ENCODE data around the gene PEA15.
A peak's percentile ranks its signal among the peaks of the same experiment; 100 is the strongest.

PEA15 gene

GRCh38 chr1:160158031-160158430 is 47.2 kb upstream of the PEA15 start:
- no peaks in the 10 kb centered on the region for H3K27me3 ChIP-seq (ENCODE audit: insufficient read depth, poor library complexity, severe bottlenecking)
- H3K4me3 ChIP-seq (replicated peaks; ENCODE audit: insufficient read depth, low read length), result no peak overlapping the region
- TF ChIP-seq POLR2AphosphoS5 (IDR thresholded peaks at IDR 0.05; ENCODE audit: low read depth) (no peak), REST (IDR thresholded peaks at IDR 0.05; ENCODE audit: insufficient replicate concordance, low read depth) (no peak), SPI1 (IDR thresholded peaks at IDR 0.05; ENCODE audit: borderline replicate concordance, low read depth) (no peak), CTCF (IDR thresholded peaks at IDR 0.05; ENCODE audit: insufficient read depth, low read length) (no peak), GABPA (IDR thresholded peaks at IDR 0.05; ENCODE audit: low read depth) (no peak)
- DNase-seq (ENCODE audit: low read depth in 1 of 2, low spot score in 1 of 2), result no peak
- H3K27ac ChIP-seq (replicated peaks), result no peak overlapping the region

GRCh38 chr1:160158534-160158933 is 46.6 kb upstream of the PEA15 start:
- H3K27me3 ChIP-seq (ENCODE audit: insufficient read depth, poor library complexity, severe bottlenecking), result no peaks in the 10 kb centered on the region
- DNase-seq (ENCODE audit: low read depth in 1 of 2, low spot score in 1 of 2), result no peak
- TF ChIP-seq REST (IDR thresholded peaks at IDR 0.05; ENCODE audit: insufficient replicate concordance, low read depth) (no peak), GABPA (IDR thresholded peaks at IDR 0.05; ENCODE audit: low read depth) (no peak), POLR2AphosphoS5 (IDR thresholded peaks at IDR 0.05; ENCODE audit: low read depth) (no peak), CTCF (IDR thresholded peaks at IDR 0.05; ENCODE audit: insufficient read depth, low read length) (no peak), SPI1 (IDR thresholded peaks at IDR 0.05; ENCODE audit: borderline replicate concordance, low read depth) (no peak)
- no peak overlapping the region for H3K27ac ChIP-seq (replicated peaks)
- H3K4me3 ChIP-seq (replicated peaks; ENCODE audit: insufficient read depth, low read length), result no peak overlapping the region

- TF ChIP-seq CTCF (IDR thresholded peaks at IDR 0.05; ENCODE audit: insufficient read depth, low read length) (no peak), SPI1 (IDR thresholded peaks at IDR 0.05; ENCODE audit: borderline replicate concordance, low read depth) (no peak)
- no peak overlapping the region for H3K27ac ChIP-seq (replicated peaks)
- no peak overlapping the region for H3K4me3 ChIP-seq (replicated peaks; ENCODE audit: insufficient read depth, low read length)
- no peak for DNase-seq (ENCODE audit: low read depth in 1 of 2, low spot score in 1 of 2)
- no peaks in the 10 kb centered on the region for H3K27me3 ChIP-seq (ENCODE audit: insufficient read depth, poor library complexity, severe bottlenecking)
Measured at GRCh38 chr1:160159846-160160245, 45.3 kb upstream of the PEA15 start.

- DNase-seq (ENCODE audit: low read depth in 1 of 2, low spot score in 1 of 2), result peak in 1 of 2 experiments; percentile 13
Measured at GRCh38 chr1:160161965-160162705, 43.0 kb upstream of the PEA15 start.

More at GRCh38 chr1:160161965-160162705, 43.0 kb upstream of the PEA15 start:
- Histone ChIP-seq H3K4me3 (replicated peaks; ENCODE audit: insufficient read depth, low read length) (no peak overlapping the region), H3K27me3 (ENCODE audit: insufficient read depth, poor library complexity, severe bottlenecking) (no peaks in the 10 kb centered on the region), H3K27ac (replicated peaks) (no peak overlapping the region)
- peak; percentile 9 for TF ChIP-seq CTCF (IDR thresholded peaks at IDR 0.05; ENCODE audit: insufficient read depth, low read length)
- no peak for TF ChIP-seq GABPA (IDR thresholded peaks at IDR 0.05; ENCODE audit: low read depth)
- TF ChIP-seq REST (IDR thresholded peaks at IDR 0.05; ENCODE audit: insufficient replicate concordance, low read depth), result no peak
